Subcutaneous adipose tissue (tissue), 4 donors: ENCODE measurements around the gene NGEF. TPM values are rescaled to one million over a fixed set of nuclear protein-coding genes. Genes with fewer than 3 reads are reported as not detected.

Experiments
- total RNA-seq, 4 donors: library from RNA; depleted of rRNA; stranded (reverse); fragments of >200 nt; gene quantifications; one replicate each; pipeline ENCODE4 v1.1.0, GENCODE V29; 2016
- TF ChIP-seq, protein P1 (sequence below): fragments of 450-650 bp; IDR thresholded peaks from one replicate; pipeline ENCODE4 v1.5.1; 2016; ENCODE audit warnings: low read depth, mild to moderate bottlenecking, control low read depth, antibody characterized with exemption, moderate library complexity

NGEF gene
- total RNA-seq, 4 donors from 2014 or later: 0.16 to 1.3 (median 0.17) TPM; not detected in 1

DNA sequence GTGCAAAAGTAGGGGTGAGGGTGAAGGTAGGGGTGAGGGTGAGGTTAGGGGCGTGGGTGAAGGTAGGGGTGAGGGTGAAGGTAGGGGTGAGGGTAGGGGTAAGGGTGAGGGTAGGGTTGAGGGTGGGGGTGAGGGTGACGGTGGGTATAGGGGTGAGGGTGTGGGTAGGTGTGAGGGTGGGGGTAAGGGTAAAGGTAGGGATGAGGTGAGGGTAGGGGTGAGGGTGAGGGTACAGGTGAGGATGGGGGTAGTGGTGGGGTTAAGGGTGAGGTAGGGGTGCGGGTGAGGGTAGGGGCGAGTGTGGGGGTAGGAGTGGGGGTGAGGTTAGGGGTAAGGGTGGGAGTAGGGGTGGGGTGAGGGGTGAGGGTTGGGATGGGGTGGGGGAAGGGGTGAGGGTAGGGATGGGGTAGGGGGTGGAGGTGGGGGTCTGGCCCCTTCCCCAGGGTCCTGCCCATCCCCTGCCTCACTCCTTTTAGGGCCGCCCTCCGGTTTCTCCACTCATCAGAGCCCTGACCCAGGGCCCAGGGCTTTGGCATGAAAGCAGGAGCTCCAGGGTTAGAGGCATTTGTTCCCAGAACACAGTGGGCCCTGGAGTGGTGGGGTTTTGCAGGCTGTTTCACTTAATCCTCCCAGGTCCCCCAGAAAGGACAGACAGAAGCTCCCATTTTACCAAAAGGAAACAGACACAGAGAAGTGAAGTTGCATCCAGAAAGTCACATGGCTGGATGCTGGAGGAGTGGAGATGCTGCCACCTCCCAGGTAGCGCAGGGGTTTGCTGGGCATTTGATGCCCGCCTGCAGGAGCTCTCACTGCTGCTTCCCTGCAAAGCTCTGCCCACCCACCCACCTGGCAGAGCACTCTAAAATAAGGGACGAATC, 116.1 kb downstream of the NGEF start:
- TF ChIP-seq, protein P1, sequence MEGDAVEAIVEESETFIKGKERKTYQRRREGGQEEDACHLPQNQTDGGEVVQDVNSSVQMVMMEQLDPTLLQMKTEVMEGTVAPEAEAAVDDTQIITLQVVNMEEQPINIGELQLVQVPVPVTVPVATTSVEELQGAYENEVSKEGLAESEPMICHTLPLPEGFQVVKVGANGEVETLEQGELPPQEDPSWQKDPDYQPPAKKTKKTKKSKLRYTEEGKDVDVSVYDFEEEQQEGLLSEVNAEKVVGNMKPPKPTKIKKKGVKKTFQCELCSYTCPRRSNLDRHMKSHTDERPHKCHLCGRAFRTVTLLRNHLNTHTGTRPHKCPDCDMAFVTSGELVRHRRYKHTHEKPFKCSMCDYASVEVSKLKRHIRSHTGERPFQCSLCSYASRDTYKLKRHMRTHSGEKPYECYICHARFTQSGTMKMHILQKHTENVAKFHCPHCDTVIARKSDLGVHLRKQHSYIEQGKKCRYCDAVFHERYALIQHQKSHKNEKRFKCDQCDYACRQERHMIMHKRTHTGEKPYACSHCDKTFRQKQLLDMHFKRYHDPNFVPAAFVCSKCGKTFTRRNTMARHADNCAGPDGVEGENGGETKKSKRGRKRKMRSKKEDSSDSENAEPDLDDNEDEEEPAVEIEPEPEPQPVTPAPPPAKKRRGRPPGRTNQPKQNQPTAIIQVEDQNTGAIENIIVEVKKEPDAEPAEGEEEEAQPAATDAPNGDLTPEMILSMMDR: no peak

DNA sequence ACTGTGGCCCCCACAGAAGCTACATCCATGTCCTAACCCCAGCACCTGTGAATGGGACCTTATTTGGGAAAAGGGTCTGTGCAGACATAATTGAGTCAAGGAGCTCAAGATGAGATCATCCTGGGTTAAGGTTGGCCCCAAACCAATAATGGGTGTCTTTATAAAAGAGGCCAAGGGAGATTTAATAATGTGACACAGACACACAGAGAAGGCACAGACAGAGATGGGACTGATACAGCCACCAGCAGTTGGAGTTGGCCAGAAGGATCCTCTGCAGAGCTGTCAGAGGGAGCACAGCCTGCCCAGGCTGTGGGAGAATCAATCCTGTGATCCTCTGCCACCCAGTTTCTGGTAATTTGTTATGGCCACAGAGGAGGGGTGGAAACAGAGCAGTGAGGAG, 116.9 kb downstream of the NGEF start:
- TF ChIP-seq, protein P1: no peak

DNA sequence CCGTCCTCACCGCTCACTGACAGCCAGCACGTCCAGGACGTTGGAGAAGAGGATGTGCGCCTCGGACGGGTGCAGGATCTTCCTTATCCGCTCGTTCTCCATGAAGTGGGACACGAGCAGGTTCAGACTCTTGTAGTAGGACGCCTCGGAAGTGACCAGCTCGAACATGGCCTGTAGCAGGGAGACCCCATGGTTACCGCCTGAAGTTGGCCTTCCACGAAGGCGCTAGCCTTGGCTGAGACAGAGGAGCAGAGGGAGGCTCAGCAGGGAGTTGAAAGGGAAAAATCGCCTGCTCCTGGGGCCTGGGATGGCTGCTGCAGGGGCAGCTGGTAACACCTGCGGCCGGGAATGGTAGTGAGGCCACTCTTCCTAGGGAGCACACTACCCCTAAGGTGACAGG, 118.3 kb downstream of the NGEF start:
- TF ChIP-seq, protein P1: no peak

DNA sequence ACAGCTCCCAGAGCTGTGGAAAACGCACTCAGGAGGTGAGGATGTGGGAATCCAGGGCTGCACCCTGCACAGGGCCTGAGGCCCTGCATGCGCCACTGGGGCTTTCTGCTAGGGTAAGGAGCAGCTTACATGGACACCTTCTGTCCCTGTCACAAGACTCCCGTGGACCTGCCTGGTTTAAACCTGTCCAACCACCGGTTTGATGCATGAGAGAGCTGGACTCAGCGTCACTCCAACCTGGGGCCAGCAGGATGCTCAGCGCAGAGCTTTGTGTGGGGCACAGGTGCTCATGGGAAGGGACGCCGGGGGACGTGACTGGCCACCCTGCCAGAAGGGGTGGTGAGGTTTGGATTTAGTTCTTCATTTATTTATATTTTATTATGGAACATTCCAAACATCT, 118.8 kb downstream of the NGEF start:
- TF ChIP-seq, protein P1: no peak

DNA sequence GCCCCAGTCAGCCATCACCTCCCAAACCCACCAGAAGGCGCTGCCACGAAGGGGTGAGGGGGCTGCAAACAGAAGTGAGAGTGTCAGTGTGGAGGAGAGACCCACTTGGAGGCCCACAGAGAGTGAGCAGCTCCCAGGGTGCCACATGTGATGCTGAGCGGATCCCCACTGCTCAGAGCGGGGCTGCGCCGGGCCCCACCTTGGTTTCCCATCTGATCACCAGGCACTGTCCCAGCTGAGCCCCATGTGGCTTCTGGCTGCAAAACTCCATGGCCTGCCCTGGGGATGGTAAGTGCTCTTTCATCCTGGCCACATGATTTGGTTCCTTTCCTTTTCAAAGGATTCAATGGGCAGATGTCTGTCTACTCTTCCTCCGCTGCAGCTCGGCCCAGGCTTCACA, 119.2 kb downstream of the NGEF start:
- TF ChIP-seq, protein P1: no peak

DNA sequence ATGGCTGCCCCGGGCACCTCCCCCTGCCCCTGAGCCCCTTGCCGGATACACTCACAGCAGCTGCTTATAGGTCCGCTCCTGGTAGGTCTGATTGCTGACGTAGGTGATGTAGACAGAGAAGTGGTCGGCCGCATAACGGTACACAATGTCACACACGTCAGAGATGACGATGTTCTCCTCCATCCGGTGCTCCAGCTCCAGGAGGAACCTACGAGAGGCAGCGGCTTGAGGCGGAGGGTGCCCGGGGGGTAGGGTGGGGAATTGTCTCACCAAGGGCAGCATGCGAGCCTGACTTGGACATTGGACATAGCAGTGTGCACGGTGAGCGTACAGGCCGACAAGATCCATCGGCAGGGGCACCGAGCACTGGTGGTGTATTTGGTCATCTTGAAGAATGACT, 120.2 kb downstream of the NGEF start:
- TF ChIP-seq, protein P1: no peak

DNA sequence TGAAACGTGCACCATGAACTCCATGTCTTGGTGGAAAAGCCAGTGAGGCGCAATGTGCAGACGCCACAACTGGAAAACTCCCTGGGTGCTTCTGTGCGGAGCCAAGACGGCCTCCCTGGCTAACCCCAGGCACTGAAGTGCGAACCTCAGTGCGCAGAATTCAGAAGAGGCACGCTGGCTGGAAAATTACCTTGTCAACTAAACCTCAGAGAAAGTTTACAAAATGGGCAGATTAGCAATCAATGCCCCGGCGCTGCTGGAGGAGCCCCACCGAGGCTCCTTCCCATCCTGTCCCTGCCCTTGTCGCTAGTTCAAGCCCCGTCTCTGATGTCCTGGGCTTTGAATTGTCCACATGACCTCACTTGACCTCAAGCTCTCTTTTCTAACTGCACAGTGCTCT, 120.8 kb downstream of the NGEF start:
- TF ChIP-seq, protein P1: no peak
